Measurements from ENCODE around the gene TTC34.
A peak's percentile ranks its signal among the peaks of the same experiment; 100 is the strongest.
"Not testable (repeated sequence)": the region's sequence is repeated elsewhere in the genome, so short reads cannot be mapped to it uniquely, and the experiment has no call there.

TTC34 gene

DNA sequence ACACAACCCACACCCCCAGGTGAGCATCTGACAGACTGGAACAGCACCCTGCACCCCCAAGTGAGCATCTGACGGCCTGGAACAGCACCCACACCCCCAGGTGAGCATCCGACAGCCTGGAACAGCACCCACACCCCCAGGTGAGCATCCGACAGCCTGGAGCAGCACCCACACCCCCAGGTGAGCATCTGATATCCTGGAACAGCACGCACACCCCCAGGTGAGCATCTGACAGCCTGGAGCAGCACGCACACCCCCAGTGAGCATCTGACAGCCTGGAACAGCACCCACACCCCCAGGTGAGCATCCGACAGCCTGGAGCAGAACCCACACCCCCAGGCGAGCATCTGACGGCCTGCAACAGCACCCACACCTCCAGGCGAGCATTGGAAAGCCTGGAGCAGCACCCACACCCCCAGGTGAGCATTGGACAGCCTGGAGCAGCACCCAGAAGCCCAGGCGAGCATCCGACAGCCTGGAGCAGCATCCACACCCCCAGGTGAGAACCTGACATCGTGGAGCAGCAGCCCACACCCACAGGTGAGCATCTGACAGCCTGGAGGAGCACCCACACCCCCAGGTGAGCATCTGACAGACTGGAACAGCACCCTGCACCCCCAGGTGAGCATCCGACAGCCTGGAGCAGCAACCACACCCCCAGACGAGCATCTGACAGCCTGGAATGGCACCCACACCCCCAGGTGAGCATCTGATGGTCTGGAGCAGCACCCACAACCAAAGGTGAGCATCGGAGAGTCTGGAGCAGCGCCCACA lies 149.2 kb downstream of the TTC34 start:
- H3K36me3 ChIP-seq (ENCODE audit: control insufficient read depth, insufficient read depth, low read length); H3K27ac ChIP-seq (ENCODE audit: insufficient read depth, low read depth, low read length, poor library complexity, severe bottlenecking); H3K4me1 ChIP-seq (ENCODE audit: control insufficient read depth, insufficient read depth, low read length); H3K4me3 ChIP-seq (ENCODE audit: insufficient read depth, low read depth, low read length); H3K27me3 ChIP-seq (ENCODE audit: control insufficient read depth, insufficient read depth, low read length, poor library complexity, severe bottlenecking): not testable (repeated sequence)
- H3K9me3 ChIP-seq (ENCODE audit: control insufficient read depth, low read length) = peaks cover 10% of the 10 kb centered on the region
- 44 to 47% methylated on average over 16 of the region's 16 CpGs for WGBS, 2 experiments

DNA sequence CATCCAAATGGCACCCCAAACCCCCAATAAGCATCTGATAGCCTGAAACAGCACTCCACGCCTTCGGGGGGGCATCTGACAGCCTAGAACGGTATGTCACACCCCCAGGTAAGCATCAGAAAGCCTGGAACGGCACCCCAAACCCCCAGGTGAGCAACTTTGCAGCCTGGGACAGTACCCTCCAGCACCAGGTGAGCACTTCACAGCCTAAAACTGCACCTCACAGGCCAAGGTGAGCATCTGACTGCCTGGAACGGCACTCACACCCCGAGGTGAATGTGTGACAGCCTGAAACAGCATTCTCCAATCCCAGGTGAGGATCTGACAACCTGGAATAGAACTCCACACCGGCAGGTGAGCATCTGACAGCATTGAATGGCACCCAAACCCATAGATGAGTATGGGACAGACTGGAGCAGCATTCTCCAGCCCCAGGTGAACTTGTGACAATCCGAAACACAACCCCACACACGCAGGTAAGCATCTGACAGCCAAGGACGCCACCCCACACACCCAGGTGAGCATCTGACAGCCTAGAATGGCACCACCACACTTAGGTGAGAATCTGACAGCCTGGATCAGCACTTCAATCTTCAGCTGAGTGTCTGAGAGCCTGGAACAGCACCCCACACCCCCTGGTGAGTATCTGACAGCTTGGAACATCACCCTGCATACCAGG lies 150.4 kb downstream of the TTC34 start:
- Histone ChIP-seq H3K4me1 (ENCODE audit: control insufficient read depth, insufficient read depth, low read length) (no peaks in the 10 kb centered on the region), H3K9me3 (ENCODE audit: control insufficient read depth, low read length) (peaks cover 10% of the 10 kb centered on the region), H3K36me3 (ENCODE audit: control insufficient read depth, insufficient read depth, low read length) (no peaks in the 10 kb centered on the region), H3K27me3 (ENCODE audit: control insufficient read depth, insufficient read depth, low read length, poor library complexity, severe bottlenecking) (no peaks in the 10 kb centered on the region), H3K27ac (ENCODE audit: insufficient read depth, low read depth, low read length, poor library complexity, severe bottlenecking) (no peak overlapping the region), H3K4me3 (ENCODE audit: insufficient read depth, low read depth, low read length) (no peak overlapping the region)
- WGBS, 2 experiments = 60 to 63% methylated on average over 10 of the region's 10 CpGs

- 72 to 75% methylated on average over 5 of the region's 5 CpGs for WGBS, 2 experiments
- Histone ChIP-seq H3K27me3 (ENCODE audit: control insufficient read depth, insufficient read depth, low read length, poor library complexity, severe bottlenecking) (peaks cover 5% of the 10 kb centered on the region), H3K27ac (ENCODE audit: insufficient read depth, low read depth, low read length, poor library complexity, severe bottlenecking) (no peak overlapping the region), H3K9me3 (ENCODE audit: control insufficient read depth, low read length) (no peaks in the 10 kb centered on the region), H3K36me3 (ENCODE audit: control insufficient read depth, insufficient read depth, low read length) (no peaks in the 10 kb centered on the region), H3K4me1 (ENCODE audit: control insufficient read depth, insufficient read depth, low read length) (peaks cover 5% of the 10 kb centered on the region), H3K4me3 (ENCODE audit: insufficient read depth, low read depth, low read length) (no peak overlapping the region)
Measured at GRCh38 chr1:2646837-2647236, 154.7 kb downstream of the TTC34 start.

- no peaks in the 10 kb centered on the region for H3K36me3 ChIP-seq (ENCODE audit: control insufficient read depth, insufficient read depth, low read length)
- peaks cover 7% of the 10 kb centered on the region for H3K4me1 ChIP-seq (ENCODE audit: control insufficient read depth, insufficient read depth, low read length)
- H3K9me3 ChIP-seq (ENCODE audit: control insufficient read depth, low read length) = no peaks in the 10 kb centered on the region
- H3K4me3 ChIP-seq (ENCODE audit: insufficient read depth, low read depth, low read length) = no peak overlapping the region
- WGBS, 2 experiments = 70 to 73% methylated on average over 11 of the region's 11 CpGs
- peaks cover 5% of the 10 kb centered on the region for H3K27me3 ChIP-seq (ENCODE audit: control insufficient read depth, insufficient read depth, low read length, poor library complexity, severe bottlenecking)
- H3K27ac ChIP-seq (ENCODE audit: insufficient read depth, low read depth, low read length, poor library complexity, severe bottlenecking) = no peak overlapping the region
Measured at GRCh38 chr1:2645776-2646175, 155.7 kb downstream of the TTC34 start.

GRCh38 chr1:2645143-2645542 lies 156.3 kb downstream of the TTC34 start:
- Histone ChIP-seq H3K4me1 (ENCODE audit: control insufficient read depth, insufficient read depth, low read length) (peaks cover 7% of the 10 kb centered on the region), H3K4me3 (ENCODE audit: insufficient read depth, low read depth, low read length) (no peak overlapping the region)
- WGBS, 2 experiments = 83 to 86% methylated on average over 14 of the region's 14 CpGs

DNA sequence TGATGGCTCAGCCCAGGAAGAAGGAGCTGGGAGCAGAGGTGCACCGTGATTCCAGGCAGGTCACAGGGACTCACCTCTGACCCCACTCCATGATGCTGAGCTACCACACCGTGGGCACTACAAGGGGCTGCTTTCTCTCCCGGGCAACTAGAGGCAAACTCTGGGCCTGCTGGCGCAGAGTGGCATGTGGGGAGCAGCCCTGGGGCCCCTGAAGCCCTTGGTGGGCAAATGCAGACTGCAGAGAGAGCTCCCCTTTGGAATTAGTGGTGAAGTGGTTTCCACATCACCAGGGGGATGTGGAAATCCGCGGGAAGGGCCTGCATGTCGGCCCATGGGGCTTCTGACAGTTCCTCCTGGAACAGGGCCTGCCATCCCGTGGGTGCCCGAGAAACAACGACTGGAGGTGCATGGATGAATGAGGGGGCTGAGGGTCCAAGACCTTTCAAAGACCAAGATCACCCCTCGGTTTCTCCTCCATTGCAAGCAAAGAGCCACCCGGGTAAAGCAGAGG lies 156.8 kb downstream of the TTC34 start:
- no peak overlapping the region for H3K4me3 ChIP-seq (ENCODE audit: insufficient read depth, low read depth, low read length)
- WGBS, 2 experiments = 82 to 84% methylated on average over 12 of the region's 12 CpGs

More at GRCh38 chr1:2645143-2645542, 156.3 kb downstream of the TTC34 start:
- no peak overlapping the region for H3K27ac ChIP-seq (ENCODE audit: insufficient read depth, low read depth, low read length, poor library complexity, severe bottlenecking)
- H3K9me3 ChIP-seq (ENCODE audit: control insufficient read depth, low read length) = no peaks in the 10 kb centered on the region
- H3K27me3 ChIP-seq (ENCODE audit: control insufficient read depth, insufficient read depth, low read length, poor library complexity, severe bottlenecking) = peaks cover 5% of the 10 kb centered on the region
- no peaks in the 10 kb centered on the region for H3K36me3 ChIP-seq (ENCODE audit: control insufficient read depth, insufficient read depth, low read length)

GRCh38 chr1:2644171-2644570 lies 157.3 kb downstream of the TTC34 start:
- WGBS, 2 experiments = 82 to 86% methylated on average over 14 of the region's 14 CpGs
- Histone ChIP-seq H3K9me3 (ENCODE audit: control insufficient read depth, low read length) (no peaks in the 10 kb centered on the region), H3K36me3 (ENCODE audit: control insufficient read depth, insufficient read depth, low read length) (no peaks in the 10 kb centered on the region), H3K4me3 (ENCODE audit: insufficient read depth, low read depth, low read length) (no peak overlapping the region), H3K4me1 (ENCODE audit: control insufficient read depth, insufficient read depth, low read length) (peaks cover 7% of the 10 kb centered on the region), H3K27ac (ENCODE audit: insufficient read depth, low read depth, low read length, poor library complexity, severe bottlenecking) (no peak overlapping the region), H3K27me3 (ENCODE audit: control insufficient read depth, insufficient read depth, low read length, poor library complexity, severe bottlenecking) (peaks cover 5% of the 10 kb centered on the region)

More for the DNA sequence above, 156.8 kb downstream of the TTC34 start:
- Histone ChIP-seq H3K9me3 (ENCODE audit: control insufficient read depth, low read length) (no peaks in the 10 kb centered on the region), H3K27ac (ENCODE audit: insufficient read depth, low read depth, low read length, poor library complexity, severe bottlenecking) (no peak overlapping the region), H3K4me1 (ENCODE audit: control insufficient read depth, insufficient read depth, low read length) (peaks cover 7% of the 10 kb centered on the region), H3K27me3 (ENCODE audit: control insufficient read depth, insufficient read depth, low read length, poor library complexity, severe bottlenecking) (peaks cover 5% of the 10 kb centered on the region), H3K36me3 (ENCODE audit: control insufficient read depth, insufficient read depth, low read length) (no peaks in the 10 kb centered on the region)

- H3K36me3 ChIP-seq (ENCODE audit: control insufficient read depth, insufficient read depth, low read length) = no peaks in the 10 kb centered on the region
- WGBS, 2 experiments = 29 to 30% methylated on average over 24 of the region's 24 CpGs
- peaks cover 5% of the 10 kb centered on the region for H3K27me3 ChIP-seq (ENCODE audit: control insufficient read depth, insufficient read depth, low read length, poor library complexity, severe bottlenecking)
- no peak overlapping the region for H3K27ac ChIP-seq (ENCODE audit: insufficient read depth, low read depth, low read length, poor library complexity, severe bottlenecking)
- peaks cover 7% of the 10 kb centered on the region for H3K4me1 ChIP-seq (ENCODE audit: control insufficient read depth, insufficient read depth, low read length)
- no peaks in the 10 kb centered on the region for H3K9me3 ChIP-seq (ENCODE audit: control insufficient read depth, low read length)
- peak overlapping the region; percentile 90 for H3K4me3 ChIP-seq (ENCODE audit: insufficient read depth, low read depth, low read length)
Measured at GRCh38 chr1:2643414-2644077, 157.9 kb downstream of the TTC34 start.

- H3K27ac ChIP-seq (ENCODE audit: insufficient read depth, low read depth, low read length, poor library complexity, severe bottlenecking) = no peak overlapping the region
- no peaks in the 10 kb centered on the region for H3K36me3 ChIP-seq (ENCODE audit: control insufficient read depth, insufficient read depth, low read length)
- peak overlapping the region; percentile 90 for H3K4me3 ChIP-seq (ENCODE audit: insufficient read depth, low read depth, low read length)
- WGBS, 2 experiments = 17% methylated on average over 84 of the region's 84 CpGs
- peaks cover 7% of the 10 kb centered on the region for H3K4me1 ChIP-seq (ENCODE audit: control insufficient read depth, insufficient read depth, low read length)
- H3K9me3 ChIP-seq (ENCODE audit: control insufficient read depth, low read length) = no peaks in the 10 kb centered on the region
- H3K27me3 ChIP-seq (ENCODE audit: control insufficient read depth, insufficient read depth, low read length, poor library complexity, severe bottlenecking) = peaks cover 5% of the 10 kb centered on the region
Measured at GRCh38 chr1:2642560-2643413, 158.7 kb downstream of the TTC34 start.
